Coronary artery (tissue), 2 donors: ENCODE measurements around the gene MBD5.

ENCODE experiments used
- DNase-seq: peaks from one replicate; pipeline ENCODE4 v3.0.0-alpha.2; 2017; ENCODE audit warnings: low spot score
- H3K27ac ChIP-seq, 2 donors: fragments of 200-600 bp; sonication (generic); one replicate each; pipeline ENCODE4 v1.5.1; 2016 to 2019
- H3K4me3 ChIP-seq: fragments of 200-600 bp; sonication (generic); 2 replicates; pipeline ENCODE4 v1.5.1; 2016; ENCODE audit warnings: mild to moderate bottlenecking, moderate library complexity
- CTCF ChIP-seq: fragments of 200-600 bp; sonication (generic); IDR thresholded peaks from one replicate; pipeline ENCODE4 v1.5.1; 2019; ENCODE audit warnings: antibody characterized with exemption

MBD5 gene

GRCh38 chr2:148136441-148136840, 115.5 kb downstream of the MBD5 start:
- H3K27ac ChIP-seq: no peak overlapping the region
- no peak for DNase-seq
- H3K4me3 ChIP-seq: no peak overlapping the region
- TF ChIP-seq CTCF: no peak

DNA sequence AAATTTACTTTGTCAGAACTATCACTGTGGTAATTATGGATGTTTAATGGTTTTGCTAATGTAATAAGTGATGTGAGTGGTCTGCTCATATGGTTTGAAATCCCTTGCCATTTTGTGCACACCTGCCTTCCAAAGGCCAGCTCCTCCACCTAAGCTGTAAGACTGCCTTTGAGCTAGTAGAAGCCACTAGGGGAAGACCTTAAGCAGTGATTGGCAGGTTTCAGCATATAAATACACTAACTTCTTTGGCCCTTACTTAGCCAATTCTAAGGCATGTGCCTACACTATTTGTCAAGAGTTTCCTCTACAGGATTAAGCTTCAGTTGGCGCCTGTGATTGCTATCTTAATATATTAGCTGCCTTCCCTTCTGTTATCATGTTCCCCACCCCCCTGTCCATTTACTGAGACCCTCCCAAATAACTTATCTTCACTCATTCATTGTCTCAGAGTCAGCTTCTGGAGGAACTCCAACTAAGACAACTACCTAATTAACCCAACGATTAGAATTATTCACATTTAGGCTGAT, 141.1 kb downstream of the MBD5 start:
- no peak for TF ChIP-seq CTCF
- DNase-seq: no peak
- no peak overlapping the region for H3K4me3 ChIP-seq
- no peak overlapping the region for H3K27ac ChIP-seq

- Histone ChIP-seq H3K27ac (no peak overlapping the region), H3K4me3 (no peak overlapping the region)
- TF ChIP-seq CTCF: no peak
- no peak for DNase-seq
Observed at GRCh38 chr2:148162871-148163270, 142.0 kb downstream of the MBD5 start.

DNA sequence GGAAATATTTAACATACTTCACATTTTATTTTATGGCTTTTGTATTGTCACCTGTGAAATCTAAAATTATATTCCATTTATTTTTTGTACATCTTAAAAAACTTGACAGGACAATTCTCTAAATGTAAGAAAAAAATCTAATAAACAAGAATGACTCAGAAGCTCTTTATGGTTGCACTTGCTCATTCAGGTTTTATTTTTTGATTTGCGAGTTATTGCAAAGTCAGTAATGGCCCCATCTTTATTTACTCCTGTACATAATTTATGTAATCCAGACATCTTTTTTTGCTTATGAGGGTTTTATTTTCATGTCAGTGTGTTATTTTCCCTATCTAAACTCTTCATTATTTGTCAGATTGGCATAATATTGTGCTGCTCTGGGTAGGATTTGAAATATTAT, 145.1 kb downstream of the MBD5 start:
- no peak for DNase-seq
- TF ChIP-seq CTCF: no peak
- Histone ChIP-seq H3K4me3 (no peak overlapping the region), H3K27ac (no peak overlapping the region)

- TF ChIP-seq CTCF: no peak
- Histone ChIP-seq H3K4me3 (no peak overlapping the region), H3K27ac (no peak overlapping the region)
- no peak for DNase-seq
Observed at GRCh38 chr2:148167241-148167766, 146.4 kb downstream of the MBD5 start.

DNA sequence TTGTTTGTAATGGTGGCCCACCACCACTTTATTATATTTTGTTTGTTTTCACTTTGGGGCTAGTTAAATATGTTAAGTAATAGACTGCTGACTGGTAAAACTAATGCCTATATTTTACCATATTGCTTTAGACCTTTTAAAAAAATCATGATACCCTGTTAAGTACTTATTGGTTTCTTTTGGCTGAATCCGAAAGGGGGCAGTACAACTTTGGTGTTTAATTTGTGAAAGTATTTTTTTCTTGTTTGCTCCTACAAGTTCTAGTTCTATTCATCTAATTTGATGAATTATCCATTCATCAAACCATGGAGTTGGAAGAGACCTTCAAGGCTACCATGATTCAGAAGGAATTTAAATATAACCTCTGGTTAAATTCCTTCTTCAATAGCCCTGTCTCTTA, 147.0 kb downstream of the MBD5 start:
- H3K4me3 ChIP-seq: no peak overlapping the region
- TF ChIP-seq CTCF: no peak
- H3K27ac ChIP-seq: no peak overlapping the region
- DNase-seq: no peak

- no peak for DNase-seq
- H3K27ac ChIP-seq: no peak overlapping the region
- no peak for TF ChIP-seq CTCF
- H3K4me3 ChIP-seq: no peak overlapping the region
Observed at GRCh38 chr2:148172131-148172753, 151.4 kb downstream of the MBD5 start.
